Lower lobe of right lung (tissue), 2 donors: ENCODE data around the gene COL4A1. TPM values are rescaled to one million over a fixed set of nuclear protein-coding genes. Genes with fewer than 3 reads are reported as not detected.

ENCODE experiments used
- ATAC-seq, 2 donors: fragments of 200-7000 bp; cut with Tn5 transposase; one replicate each; pipeline ENCODE4 v1.9.1; 2020 to 2022; ENCODE audit warnings: mild to moderate bottlenecking in 2 of 2, moderate library complexity in 2 of 2
- DNase-seq: peaks from one replicate; pipeline ENCODE4 v3.0.0-alpha.2; 2020
- H3K27ac ChIP-seq: fragments of 200-600 bp; one replicate; pipeline ENCODE4 v1.8.0; 2022
- H3K27me3 ChIP-seq: fragments of 200-600 bp; one replicate; pipeline ENCODE4 v1.8.0; 2022; ENCODE audit warnings: low read depth
- H3K36me3 ChIP-seq: fragments of 200-600 bp; one replicate; pipeline ENCODE4 v1.8.0; 2022; ENCODE audit warnings: mild to moderate bottlenecking
- H3K4me1 ChIP-seq: fragments of 200-600 bp; one replicate; pipeline ENCODE4 v1.8.0; 2022
- H3K4me3 ChIP-seq: fragments of 200-600 bp; one replicate; pipeline ENCODE4 v1.8.0; 2022; ENCODE audit warnings: mild to moderate bottlenecking
- H3K9me3 ChIP-seq: fragments of 200-600 bp; one replicate; pipeline ENCODE4 v1.8.0; 2022
- intact Hi-C: fragments of 100-400 bp; cut with DNase I; formaldehyde crosslinking; loops from one replicate; pipeline ENCODE4 v1.11.0; 2022
- total RNA-seq: library from RNA; stranded (reverse); fragmentation: NEBNext Ultra II Directional; extraction: Animal tissue kit (Norgen Biotek cat#: 25700); gene quantifications from one replicate; pipeline ENCODE4 v1.2.1, GENCODE V29; 2021
- TF ChIP-seq, protein P1 (sequence below): fragments of 200-600 bp; IDR thresholded peaks from one replicate; pipeline ENCODE4 v1.8.0; 2022; ENCODE audit warnings: antibody characterized with exemption, mild to moderate bottlenecking
- donor health status: DM: no; HTN: yes; CAD: no; lungs with severe emphysema.

COL4A1 gene
- total RNA-seq, 1 donor from 2014 or later: 161 TPM

DNA sequence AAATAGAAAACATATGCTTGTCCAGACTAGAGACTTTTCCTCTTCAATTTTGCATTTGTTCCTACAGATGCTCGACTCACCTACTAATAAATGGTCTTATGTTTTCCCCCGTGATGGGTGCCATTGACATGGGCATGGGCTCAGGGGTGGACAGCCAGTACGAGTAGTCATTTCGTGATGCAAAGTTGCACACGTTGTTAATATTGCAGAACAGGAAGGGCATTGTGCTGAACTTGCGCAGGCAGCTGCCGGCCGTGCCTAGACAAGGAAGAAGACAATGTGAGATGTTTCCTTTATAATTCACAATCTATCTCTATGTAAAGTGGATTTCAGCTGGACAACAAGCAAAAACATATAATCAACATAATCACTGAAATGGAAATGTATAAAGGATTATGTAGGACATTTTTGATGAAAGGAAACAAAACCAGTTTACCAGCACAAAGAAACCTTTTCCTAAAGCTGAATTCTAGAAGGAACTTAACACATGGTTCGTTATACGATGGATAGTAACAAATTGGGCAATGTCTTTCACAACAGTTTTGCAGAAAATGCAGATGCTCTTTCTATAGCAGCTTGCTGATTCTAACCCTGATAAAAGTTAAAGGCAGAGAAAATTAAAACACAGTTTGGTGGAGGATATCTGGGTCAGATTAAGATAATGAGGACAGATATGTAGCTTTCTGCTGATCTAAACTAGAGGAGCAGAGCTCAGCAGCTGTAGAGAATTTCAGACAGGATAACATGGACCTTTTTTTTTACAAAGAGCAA lies 145.7 kb downstream of the COL4A1 start:
- Histone ChIP-seq H3K36me3 (peaks cover 78% of the 10 kb centered on the region), H3K4me3 (no peak overlapping the region), H3K27me3 (no peaks in the 10 kb centered on the region), H3K4me1 (no peaks in the 10 kb centered on the region), H3K27ac (peak overlapping the region; percentile 27), H3K9me3 (no peaks in the 10 kb centered on the region)
- DNase-seq (peak; percentile 72), ATAC-seq (peak; percentile 53 to 76)
- TF ChIP-seq, protein P1, sequence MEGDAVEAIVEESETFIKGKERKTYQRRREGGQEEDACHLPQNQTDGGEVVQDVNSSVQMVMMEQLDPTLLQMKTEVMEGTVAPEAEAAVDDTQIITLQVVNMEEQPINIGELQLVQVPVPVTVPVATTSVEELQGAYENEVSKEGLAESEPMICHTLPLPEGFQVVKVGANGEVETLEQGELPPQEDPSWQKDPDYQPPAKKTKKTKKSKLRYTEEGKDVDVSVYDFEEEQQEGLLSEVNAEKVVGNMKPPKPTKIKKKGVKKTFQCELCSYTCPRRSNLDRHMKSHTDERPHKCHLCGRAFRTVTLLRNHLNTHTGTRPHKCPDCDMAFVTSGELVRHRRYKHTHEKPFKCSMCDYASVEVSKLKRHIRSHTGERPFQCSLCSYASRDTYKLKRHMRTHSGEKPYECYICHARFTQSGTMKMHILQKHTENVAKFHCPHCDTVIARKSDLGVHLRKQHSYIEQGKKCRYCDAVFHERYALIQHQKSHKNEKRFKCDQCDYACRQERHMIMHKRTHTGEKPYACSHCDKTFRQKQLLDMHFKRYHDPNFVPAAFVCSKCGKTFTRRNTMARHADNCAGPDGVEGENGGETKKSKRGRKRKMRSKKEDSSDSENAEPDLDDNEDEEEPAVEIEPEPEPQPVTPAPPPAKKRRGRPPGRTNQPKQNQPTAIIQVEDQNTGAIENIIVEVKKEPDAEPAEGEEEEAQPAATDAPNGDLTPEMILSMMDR: no peak
- intact Hi-C loops: no loop called here

DNA sequence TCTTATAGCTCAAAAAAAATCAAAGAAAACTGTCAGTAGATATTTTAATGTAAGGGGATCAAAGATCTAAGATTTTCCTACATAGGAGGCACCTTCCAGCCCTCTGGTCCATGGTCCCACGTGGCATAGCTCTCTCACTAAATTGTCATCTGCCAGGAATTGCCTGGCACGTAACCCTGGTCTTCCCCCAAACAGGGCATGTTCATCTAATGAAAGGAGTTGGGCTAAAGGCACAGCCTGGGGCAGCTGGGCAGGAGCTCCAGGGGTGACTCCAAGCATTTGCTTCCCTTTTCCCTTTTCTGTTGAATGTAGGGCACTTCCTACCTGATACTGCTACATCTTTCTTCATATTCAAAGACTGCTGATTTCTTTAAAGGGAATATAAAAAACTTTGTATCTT lies 148.7 kb downstream of the COL4A1 start:
- H3K27me3 ChIP-seq: no peaks in the 10 kb centered on the region
- peak overlapping the region; percentile 9 for H3K27ac ChIP-seq
- H3K4me1 ChIP-seq: no peaks in the 10 kb centered on the region
- peaks cover 87% of the 10 kb centered on the region for H3K36me3 ChIP-seq
- intact Hi-C loops: no loop called here
- DNase-seq (no peak), ATAC-seq (no peak)
- TF ChIP-seq, protein P1: no peak
- H3K4me3 ChIP-seq: no peak overlapping the region
- no peaks in the 10 kb centered on the region for H3K9me3 ChIP-seq

DNA sequence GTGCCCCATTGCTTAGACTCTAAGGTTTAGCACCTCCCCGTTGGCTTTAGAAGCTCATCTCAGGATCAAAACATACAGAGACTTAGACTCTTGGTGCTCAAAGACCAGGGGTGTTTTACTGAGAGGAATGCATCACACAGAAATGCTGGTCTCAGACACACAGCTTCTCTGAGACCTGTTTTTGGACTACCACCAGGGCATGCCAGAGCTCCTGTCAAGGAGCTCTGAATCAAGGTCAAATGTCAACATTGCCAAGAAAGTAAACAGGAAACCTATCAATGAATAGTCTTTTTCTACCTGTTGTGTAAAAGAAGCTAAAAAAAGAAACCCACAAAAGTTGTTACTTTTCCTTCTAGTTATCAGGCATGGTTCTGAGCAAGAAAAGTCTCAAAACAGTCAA lies 149.2 kb downstream of the COL4A1 start:
- Histone ChIP-seq H3K27me3 (no peaks in the 10 kb centered on the region), H3K36me3 (peaks cover 87% of the 10 kb centered on the region), H3K9me3 (no peaks in the 10 kb centered on the region), H3K4me3 (no peak overlapping the region), H3K4me1 (no peaks in the 10 kb centered on the region), H3K27ac (no peak overlapping the region)
- DNase-seq (no peak), ATAC-seq (peak in 1 of 2 donors; percentile 30)
- TF ChIP-seq, protein P1: no peak
- intact Hi-C loops: no loop called here

DNA sequence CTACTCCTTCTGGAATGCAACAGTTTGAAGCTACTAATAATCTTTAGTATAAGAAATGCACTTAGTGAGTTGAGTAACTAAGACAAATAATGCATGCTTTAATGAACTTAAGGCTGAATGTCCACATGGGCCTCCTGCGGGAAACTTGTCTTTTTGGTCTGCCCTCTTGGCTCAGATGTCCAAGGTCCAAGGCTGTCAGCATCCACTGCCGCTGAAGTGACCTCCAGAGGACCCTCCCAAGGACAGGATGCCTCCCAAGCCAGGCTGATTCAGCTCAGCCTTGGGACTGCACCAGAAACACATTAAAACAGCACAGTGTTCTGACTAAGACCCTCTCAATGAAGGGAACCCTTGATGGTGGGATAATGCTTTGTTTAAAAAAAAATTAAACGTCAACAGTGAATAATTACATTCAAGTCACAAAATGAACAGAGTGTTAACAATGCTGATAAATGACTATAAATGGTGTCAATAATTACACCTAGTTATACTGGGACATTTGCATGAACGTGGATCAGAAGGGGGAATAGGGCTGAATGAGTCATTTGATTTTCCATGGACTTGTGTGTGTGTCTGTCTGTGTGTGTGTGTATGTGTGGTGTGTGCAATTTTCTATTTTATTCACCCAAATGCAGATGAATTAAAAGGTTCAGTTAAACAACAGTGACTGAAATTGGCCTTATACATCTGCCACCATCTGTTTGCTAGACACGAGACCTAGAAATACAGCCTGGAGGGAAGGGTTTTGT lies 150.5 kb downstream of the COL4A1 start:
- TF ChIP-seq, protein P1: no peak
- intact Hi-C loops: no loop called here
- H3K27me3 ChIP-seq: no peaks in the 10 kb centered on the region
- no peaks in the 10 kb centered on the region for H3K4me1 ChIP-seq
- peaks cover 85% of the 10 kb centered on the region for H3K36me3 ChIP-seq
- no peak overlapping the region for H3K27ac ChIP-seq
- ATAC-seq: no peak
- no peak overlapping the region for H3K4me3 ChIP-seq
- no peak for DNase-seq
- H3K9me3 ChIP-seq: no peaks in the 10 kb centered on the region

DNA sequence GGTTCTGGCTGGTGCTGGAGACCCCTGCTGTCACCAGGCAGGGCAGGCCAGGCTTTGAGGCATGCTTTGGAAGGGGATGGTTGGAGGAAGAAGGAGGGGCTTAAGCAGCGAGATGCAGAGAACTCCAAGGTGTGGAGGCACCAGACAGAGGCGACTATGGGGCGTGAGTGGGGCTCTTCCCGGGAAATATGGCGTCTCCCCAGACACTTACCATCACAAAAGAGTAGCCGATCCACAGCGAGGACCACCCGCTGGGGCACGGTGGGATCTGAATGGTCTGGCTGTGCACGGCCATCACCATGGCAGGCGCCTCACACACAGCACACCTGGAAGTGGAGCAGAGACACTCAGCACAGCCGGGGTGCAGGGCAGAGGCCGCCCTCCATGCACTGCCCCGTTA lies 151.9 kb downstream of the COL4A1 start:
- Histone ChIP-seq H3K4me3 (no peak overlapping the region), H3K9me3 (no peaks in the 10 kb centered on the region), H3K4me1 (no peaks in the 10 kb centered on the region), H3K36me3 (peaks cover 85% of the 10 kb centered on the region), H3K27me3 (no peaks in the 10 kb centered on the region), H3K27ac (no peak overlapping the region)
- DNase-seq (no peak), ATAC-seq (no peak)
- intact Hi-C loops: no loop called here
- TF ChIP-seq, protein P1: no peak
